Epithelial cell of esophagus (primary cell): ENCODE data around the gene LRRFIP2.
A peak's percentile ranks its signal among the peaks of the same experiment; 100 is the strongest.
"Not testable (repeated sequence)": the region's sequence is repeated elsewhere in the genome, so short reads cannot be mapped to it uniquely, and the experiment has no call there.

Source experiments
- DNase-seq: peaks from one replicate; pipeline ENCODE4 v3.0.0; 2010; ENCODE audit warnings: low read depth
- H3K4me3 ChIP-seq: 2 replicates; pipeline ENCODE4 v1.5.1; 2011; ENCODE audit warnings: mild to moderate bottlenecking, low read length, control low read depth
- TF ChIP-seq, protein P1 (sequence below): IDR thresholded peaks from 2 replicates; pipeline ENCODE4 v1.5.1; 2011; ENCODE audit warnings: low read depth, mild to moderate bottlenecking, low read length, control low read depth, inconsistent platforms; ENCODE audit not compliant: insufficient read depth; ENCODE audit errors: missing control alignments

LRRFIP2 gene

DNA sequence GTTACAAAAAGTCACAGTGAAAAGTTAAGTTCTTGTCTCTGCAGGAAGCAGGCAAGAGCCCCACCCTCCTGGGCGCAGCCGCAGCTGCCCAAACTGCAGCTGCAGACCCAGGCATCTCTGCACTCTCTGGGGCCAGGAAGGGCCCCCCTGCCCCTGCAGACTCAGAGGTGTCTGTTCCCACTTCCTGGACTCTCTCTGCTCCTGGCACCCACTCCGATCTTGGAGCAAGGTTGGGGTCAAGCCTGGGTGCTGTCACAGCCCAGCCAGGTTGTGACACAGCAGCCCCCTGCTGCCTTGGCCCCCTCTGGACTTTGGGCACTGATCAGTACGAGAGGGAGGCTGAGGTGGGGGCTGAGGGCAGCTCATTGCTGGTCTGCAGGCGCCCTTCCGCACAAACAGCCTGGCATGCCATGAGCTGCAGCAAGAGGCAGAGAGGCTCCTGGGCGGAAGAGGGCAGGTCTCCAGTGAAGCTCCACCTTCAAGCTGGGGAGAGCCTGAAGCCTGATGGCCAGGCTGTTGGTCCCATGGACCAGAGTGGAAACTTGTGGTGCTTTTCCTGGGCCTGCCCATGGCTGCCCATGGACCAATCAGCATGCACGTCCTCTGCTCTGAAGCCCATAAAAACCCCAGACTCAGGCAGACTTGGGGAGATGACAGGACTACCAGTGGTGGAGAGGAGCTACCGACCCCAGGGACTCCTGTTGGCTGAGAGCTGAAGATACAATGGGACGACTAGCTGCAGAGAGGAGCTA, 42.9 kb upstream of the LRRFIP2 start:
- DNase-seq, result no peak
- TF ChIP-seq, protein P1, sequence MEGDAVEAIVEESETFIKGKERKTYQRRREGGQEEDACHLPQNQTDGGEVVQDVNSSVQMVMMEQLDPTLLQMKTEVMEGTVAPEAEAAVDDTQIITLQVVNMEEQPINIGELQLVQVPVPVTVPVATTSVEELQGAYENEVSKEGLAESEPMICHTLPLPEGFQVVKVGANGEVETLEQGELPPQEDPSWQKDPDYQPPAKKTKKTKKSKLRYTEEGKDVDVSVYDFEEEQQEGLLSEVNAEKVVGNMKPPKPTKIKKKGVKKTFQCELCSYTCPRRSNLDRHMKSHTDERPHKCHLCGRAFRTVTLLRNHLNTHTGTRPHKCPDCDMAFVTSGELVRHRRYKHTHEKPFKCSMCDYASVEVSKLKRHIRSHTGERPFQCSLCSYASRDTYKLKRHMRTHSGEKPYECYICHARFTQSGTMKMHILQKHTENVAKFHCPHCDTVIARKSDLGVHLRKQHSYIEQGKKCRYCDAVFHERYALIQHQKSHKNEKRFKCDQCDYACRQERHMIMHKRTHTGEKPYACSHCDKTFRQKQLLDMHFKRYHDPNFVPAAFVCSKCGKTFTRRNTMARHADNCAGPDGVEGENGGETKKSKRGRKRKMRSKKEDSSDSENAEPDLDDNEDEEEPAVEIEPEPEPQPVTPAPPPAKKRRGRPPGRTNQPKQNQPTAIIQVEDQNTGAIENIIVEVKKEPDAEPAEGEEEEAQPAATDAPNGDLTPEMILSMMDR, result no peak
- H3K4me3 ChIP-seq, result no peak overlapping the region

- no peak overlapping the region for H3K4me3 ChIP-seq
- DNase-seq, result no peak
- TF ChIP-seq, protein P1, result no peak
Measured at GRCh38 chr3:37216597-37217097, 42.3 kb upstream of the LRRFIP2 start.

- H3K4me3 ChIP-seq, result no peak overlapping the region
- DNase-seq, result peak; percentile 36
- TF ChIP-seq, protein P1, result no peak
Measured at GRCh38 chr3:37214076-37214475, 39.7 kb upstream of the LRRFIP2 start.

GRCh38 chr3:37210230-37210629, 35.8 kb upstream of the LRRFIP2 start:
- DNase-seq, result peak; percentile 57
- H3K4me3 ChIP-seq, result no peak overlapping the region
- TF ChIP-seq, protein P1, result no peak

- H3K4me3 ChIP-seq, DNase-seq: not testable (repeated sequence)
Measured at GRCh38 chr3:37208576-37208975, 34.2 kb upstream of the LRRFIP2 start.

- H3K4me3 ChIP-seq, DNase-seq: not testable (repeated sequence)
Measured at GRCh38 chr3:37208008-37208407, 33.6 kb upstream of the LRRFIP2 start.

DNA sequence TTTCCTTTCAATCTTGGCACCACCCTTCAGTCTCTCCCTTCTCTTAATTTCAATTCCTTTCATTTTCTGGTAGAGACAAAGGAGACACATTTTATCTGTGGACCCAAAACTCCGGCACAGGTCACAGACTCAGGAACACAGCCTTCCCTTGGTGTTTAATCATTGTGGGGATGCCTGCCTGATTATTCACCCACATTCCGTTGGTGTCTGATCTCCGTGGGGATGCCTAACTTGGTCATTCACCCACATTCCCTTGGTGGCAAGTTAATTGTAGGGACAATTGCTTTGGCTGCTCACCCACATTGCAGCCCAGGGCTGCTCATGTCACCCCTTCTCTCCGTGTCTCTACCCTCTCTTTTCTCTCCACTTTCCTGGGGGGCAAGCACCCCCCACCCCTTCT, 31.7 kb upstream of the LRRFIP2 start:
- DNase-seq, result peak; percentile 53
- H3K4me3 ChIP-seq, result not testable (repeated sequence)

DNA sequence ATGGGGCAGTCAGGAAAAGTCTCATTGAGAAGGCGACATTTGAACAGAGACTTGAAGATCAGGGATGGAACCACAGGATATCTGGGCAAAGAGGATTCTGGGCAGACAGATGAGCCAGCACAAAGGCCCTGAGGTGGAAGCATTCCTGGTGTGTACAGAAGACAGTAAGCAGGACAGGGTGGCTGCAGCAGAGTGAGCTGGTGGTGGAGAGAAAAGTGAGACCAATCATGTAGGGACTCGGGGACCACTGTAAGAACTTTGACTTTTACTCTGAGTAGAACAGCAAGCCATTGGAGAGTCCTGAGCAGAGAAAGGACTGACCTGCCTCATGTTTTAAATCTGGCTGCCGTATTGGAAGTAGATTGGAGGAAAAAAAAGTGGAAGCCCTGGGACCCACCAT, 29.9 kb upstream of the LRRFIP2 start:
- no peak overlapping the region for H3K4me3 ChIP-seq
- TF ChIP-seq, protein P1, result no peak
- DNase-seq, result no peak
